OCI-LY3 (cell line): ENCODE data around the gene OR4D9.
"Not testable (repeated sequence)": the region's sequence is repeated elsewhere in the genome, so short reads cannot be mapped to it uniquely, and the experiment has no call there.

Experiments
- H2AFZ ChIP-seq: fragments of 200-600, 300-600 bp; shearing (Covaris generic); 2 replicates; pipeline ENCODE4 v1.6.0; 2014; ENCODE audit warnings: antibody characterized with exemption, low read depth, low read length
- H3K27ac ChIP-seq: fragments of 200-600, 300-600 bp; sonication (generic); 2 replicates; pipeline ENCODE4 v1.5.1; 2014; ENCODE audit warnings: mild to moderate bottlenecking, low read length, moderate library complexity, mixed read lengths
- H3K27me3 ChIP-seq: fragments of 200-600, 300-600 bp; sonication (generic); 2 replicates; pipeline ENCODE4 v1.6.1; 2014; ENCODE audit warnings: low read depth, low read length, mixed read lengths
- H3K36me3 ChIP-seq: fragments of 200-600, 300-600 bp; sonication (generic); replicated peaks from 2 replicates; pipeline ENCODE3; 2014; ENCODE audit warnings: low read depth, low read length, mixed read lengths
- H3K4me1 ChIP-seq: fragments of 300-600, 200-600 bp; sonication (generic); 2 replicates; pipeline ENCODE4 v1.6.1; 2014; ENCODE audit warnings: low read length, mixed read lengths
- H3K4me2 ChIP-seq: fragments of 200-600, 300-600 bp; sonication (generic); 2 replicates; pipeline ENCODE4 v1.6.1; 2014; ENCODE audit warnings: low read length, mixed read lengths
- H3K4me3 ChIP-seq: fragments of 300-600, 200-600 bp; sonication (generic); 2 replicates; pipeline ENCODE4 v1.5.1; 2014; ENCODE audit warnings: antibody characterized with exemption, mild to moderate bottlenecking, low read length, moderate library complexity
- H3K79me2 ChIP-seq: fragments of 300-600, 200-600 bp; shearing (Covaris generic); 2 replicates; pipeline ENCODE4 v1.6.1; 2014; ENCODE audit warnings: mild to moderate bottlenecking, low read length, mixed read lengths
- H3K9ac ChIP-seq: fragments of 300-600, 200-600 bp; shearing (Covaris generic); 2 replicates; pipeline ENCODE4 v1.6.0; 2014; ENCODE audit warnings: mild to moderate bottlenecking, low read length, moderate library complexity
- H3K9me3 ChIP-seq: fragments of 200-600, 300-600 bp; shearing (Covaris generic); 2 replicates; pipeline ENCODE4 v1.6.1; 2014; ENCODE audit warnings: low read length, mixed read lengths; ENCODE audit not compliant: insufficient read depth
- H4K20me1 ChIP-seq: fragments of 200-600, 300-600 bp; sonication (generic); 2 replicates; pipeline ENCODE4 v1.6.1; 2016; ENCODE audit warnings: low read length, mixed read lengths; ENCODE audit not compliant: insufficient read depth
- CTCF ChIP-seq: fragments of 200-600, 300-600 bp; sonication (generic); IDR thresholded peaks from 2 replicates; pipeline ENCODE4 v1.5.1; 2014; ENCODE audit warnings: antibody characterized with exemption, low read length, low read depth
- EZH2phosphoT487 ChIP-seq: fragments of 200-600 bp; shearing (Covaris generic); IDR thresholded peaks from 2 replicates; pipeline ENCODE4 v1.6.1; 2018; ENCODE audit warnings: antibody characterized with exemption, mixed run types, low read depth

Gene OR4D9

GRCh38 chr11:59511675-59512074, 336 bp downstream of the OR4D9 start:
- TF ChIP-seq EZH2phosphoT487 (no peak), CTCF (no peak)
- Histone ChIP-seq H4K20me1 (no peaks in the 10 kb centered on the region), H3K36me3 (no peaks in the 10 kb centered on the region), H3K79me2 (no peaks in the 10 kb centered on the region), H2AFZ (no peak overlapping the region), H3K4me2 (no peak overlapping the region), H3K9ac (no peak overlapping the region), H3K27ac (no peak overlapping the region), H3K4me1 (no peaks in the 10 kb centered on the region), H3K4me3 (no peak overlapping the region), H3K27me3 (peaks cover 10% of the 10 kb centered on the region; the same call in 1 of the 2 replicates), H3K9me3 (no peaks in the 10 kb centered on the region)

- not testable (repeated sequence) for H3K27me3 ChIP-seq, H3K4me3 ChIP-seq, H3K27ac ChIP-seq, H2AFZ ChIP-seq, H3K4me2 ChIP-seq, H4K20me1 ChIP-seq, H3K9me3 ChIP-seq, H3K9ac ChIP-seq, H3K4me1 ChIP-seq, H3K36me3 ChIP-seq, H3K79me2 ChIP-seq
Measured at GRCh38 chr11:59520139-59520538, 8.8 kb downstream of the OR4D9 start.

GRCh38 chr11:59520741-59521140, 9.4 kb downstream of the OR4D9 start:
- H3K4me1 ChIP-seq = no peaks in the 10 kb centered on the region
- no peak overlapping the region for H2AFZ ChIP-seq
- TF ChIP-seq CTCF = no peak
- TF ChIP-seq EZH2phosphoT487 = no peak
- H3K4me3 ChIP-seq = no peak overlapping the region
- H3K9ac ChIP-seq = no peak overlapping the region
- no peaks in the 10 kb centered on the region for H3K36me3 ChIP-seq
- peaks cover 7% of the 10 kb centered on the region; the same call in 1 of the 2 replicates for H3K27me3 ChIP-seq
- H4K20me1 ChIP-seq = no peaks in the 10 kb centered on the region
- H3K9me3 ChIP-seq = no peaks in the 10 kb centered on the region
- no peaks in the 10 kb centered on the region for H3K79me2 ChIP-seq
- no peak overlapping the region for H3K27ac ChIP-seq
- H3K4me2 ChIP-seq = no peak overlapping the region

- H4K20me1 ChIP-seq = no peaks in the 10 kb centered on the region
- H3K4me1 ChIP-seq = no peaks in the 10 kb centered on the region
- no peaks in the 10 kb centered on the region for H3K36me3 ChIP-seq
- no peak overlapping the region for H3K27ac ChIP-seq
- no peaks in the 10 kb centered on the region for H3K79me2 ChIP-seq
- TF ChIP-seq EZH2phosphoT487 (no peak), CTCF (no peak; the same call in 1 of the 2 replicates)
- no peak overlapping the region for H3K9ac ChIP-seq
- H3K4me3 ChIP-seq = no peak overlapping the region
- H3K9me3 ChIP-seq = no peaks in the 10 kb centered on the region
- H3K27me3 ChIP-seq = peaks cover 7% of the 10 kb centered on the region; the same call in 1 of the 2 replicates
- H2AFZ ChIP-seq = no peak overlapping the region
- H3K4me2 ChIP-seq = no peak overlapping the region
Measured at GRCh38 chr11:59523541-59523940, 12.2 kb downstream of the OR4D9 start.

GRCh38 chr11:59528711-59529110, 17.4 kb downstream of the OR4D9 start:
- H3K9ac ChIP-seq = no peak overlapping the region
- H3K27ac ChIP-seq = no peak overlapping the region
- no peaks in the 10 kb centered on the region; the same call in 1 of the 2 replicates for H3K27me3 ChIP-seq
- no peak overlapping the region for H2AFZ ChIP-seq
- no peak for TF ChIP-seq CTCF
- no peak for TF ChIP-seq EZH2phosphoT487
- H4K20me1 ChIP-seq = no peaks in the 10 kb centered on the region
- no peaks in the 10 kb centered on the region for H3K79me2 ChIP-seq
- H3K9me3 ChIP-seq = no peaks in the 10 kb centered on the region
- H3K4me3 ChIP-seq = no peak overlapping the region
- H3K4me1 ChIP-seq = no peaks in the 10 kb centered on the region
- H3K4me2 ChIP-seq = no peak overlapping the region
- no peaks in the 10 kb centered on the region for H3K36me3 ChIP-seq
